ENCODE results near the gene KRT14.

The KRT14 gene

DNA sequence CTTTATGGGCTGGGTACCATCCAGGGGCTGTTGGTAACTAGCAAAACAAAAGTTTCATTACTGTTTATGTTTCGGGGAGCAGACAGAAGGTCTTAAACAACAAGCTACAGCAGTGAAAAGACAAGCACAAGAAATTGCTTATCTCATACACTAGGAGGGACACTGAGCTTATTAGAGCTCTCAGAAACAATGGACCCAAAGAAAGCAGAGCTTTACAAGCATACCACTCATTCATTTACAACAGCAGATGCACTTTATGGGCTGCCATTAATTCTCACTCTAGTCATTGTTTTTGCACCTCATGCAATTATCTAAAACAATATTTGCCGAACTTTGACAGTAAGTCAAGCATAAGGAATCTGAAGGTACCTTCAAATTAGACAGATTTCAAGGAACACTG lies 15.8 kb upstream of the KRT14 start:
- no peak overlapping the region for H3K27ac ChIP-seq (ENCODE audit: low read depth, low read length)
- H3K4me1 ChIP-seq (ENCODE audit: control insufficient read depth in 5 of 5, insufficient read depth in 5 of 5, low read length in 5 of 5): no peaks in the 10 kb centered on the region
- peaks cover 4 to 13% (median 9%) of the 10 kb centered on the region in 5 donors for H3K9me3 ChIP-seq (ENCODE audit: control insufficient read depth in 5 of 5, low read length in 5 of 5)
- H3K27me3 ChIP-seq (ENCODE audit: control insufficient read depth in 5 of 5, insufficient read depth in 4 of 5, low read length in 5 of 5): no peaks in the 10 kb centered on the region
- no peak overlapping the region for H3K4me3 ChIP-seq (ENCODE audit: low read depth in 1 of 5, low read length in 5 of 5)
- H3K36me3 ChIP-seq (ENCODE audit: control insufficient read depth in 5 of 5, insufficient read depth in 5 of 5, low read length in 5 of 5): no peaks in the 10 kb centered on the region
- no peak overlapping the region for H3K9ac ChIP-seq (ENCODE audit: low read length in 5 of 5)

- Histone ChIP-seq H3K9ac (ENCODE audit: low read length in 5 of 5) (no peak overlapping the region), H3K27me3 (ENCODE audit: control insufficient read depth in 5 of 5, insufficient read depth in 4 of 5, low read length in 5 of 5) (no peaks in the 10 kb centered on the region), H3K36me3 (ENCODE audit: control insufficient read depth in 5 of 5, insufficient read depth in 5 of 5, low read length in 5 of 5) (no peaks in the 10 kb centered on the region), H3K4me1 (ENCODE audit: control insufficient read depth in 5 of 5, insufficient read depth in 5 of 5, low read length in 5 of 5) (no peaks in the 10 kb centered on the region), H3K9me3 (ENCODE audit: control insufficient read depth in 5 of 5, low read length in 5 of 5) (no peaks in the 10 kb centered on the region), H3K4me3 (ENCODE audit: low read depth in 1 of 5, low read length in 5 of 5) (no peak overlapping the region), H3K27ac (ENCODE audit: low read depth, low read length) (no peak overlapping the region)
Observed at GRCh38 chr17:41600318-41600717, 13.6 kb upstream of the KRT14 start.

DNA sequence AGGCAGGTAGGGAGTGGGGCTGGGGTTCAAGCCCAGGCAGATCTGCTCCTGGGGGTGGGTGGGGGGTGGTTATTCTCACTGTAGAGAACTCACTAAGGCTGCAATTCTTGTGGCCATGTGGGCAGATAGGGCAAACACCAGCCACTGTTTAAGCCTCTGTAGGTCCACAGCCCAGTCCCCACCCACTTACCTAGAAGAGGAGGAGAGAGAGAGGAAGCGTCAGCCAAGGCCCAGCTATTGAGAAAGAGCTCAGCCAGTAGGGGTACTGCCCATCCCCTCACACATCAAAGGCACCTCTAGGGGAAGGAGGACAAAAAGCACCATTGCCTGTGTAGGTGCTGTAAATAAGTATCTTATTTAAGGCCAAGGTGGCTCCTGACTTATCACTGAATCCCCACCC lies 13.0 kb upstream of the KRT14 start:
- H3K9ac ChIP-seq (ENCODE audit: low read length in 5 of 5): no peak overlapping the region
- H3K4me1 ChIP-seq (ENCODE audit: control insufficient read depth in 5 of 5, insufficient read depth in 5 of 5, low read length in 5 of 5): no peaks in the 10 kb centered on the region
- H3K27me3 ChIP-seq (ENCODE audit: control insufficient read depth in 5 of 5, insufficient read depth in 4 of 5, low read length in 5 of 5): no peaks in the 10 kb centered on the region
- no peak overlapping the region for H3K27ac ChIP-seq (ENCODE audit: low read depth, low read length)
- no peaks in the 10 kb centered on the region for H3K9me3 ChIP-seq (ENCODE audit: control insufficient read depth in 5 of 5, low read length in 5 of 5)
- H3K4me3 ChIP-seq (ENCODE audit: low read depth in 1 of 5, low read length in 5 of 5): no peak overlapping the region
- no peaks in the 10 kb centered on the region for H3K36me3 ChIP-seq (ENCODE audit: control insufficient read depth in 5 of 5, insufficient read depth in 5 of 5, low read length in 5 of 5)

GRCh38 chr17:41595585-41595984 lies 8.9 kb upstream of the KRT14 start:
- no peak overlapping the region for H3K4me3 ChIP-seq (ENCODE audit: low read depth in 1 of 5, low read length in 5 of 5)
- H3K4me1 ChIP-seq (ENCODE audit: control insufficient read depth in 5 of 5, insufficient read depth in 5 of 5, low read length in 5 of 5): peaks cover 0 to 17% (median 10%) of the 10 kb centered on the region in 5 donors
- H3K27me3 ChIP-seq (ENCODE audit: control insufficient read depth in 5 of 5, insufficient read depth in 4 of 5, low read length in 5 of 5): no peaks in the 10 kb centered on the region
- no peaks in the 10 kb centered on the region for H3K36me3 ChIP-seq (ENCODE audit: control insufficient read depth in 5 of 5, insufficient read depth in 5 of 5, low read length in 5 of 5)
- H3K27ac ChIP-seq (ENCODE audit: low read depth, low read length): no peak overlapping the region
- no peak overlapping the region for H3K9ac ChIP-seq (ENCODE audit: low read length in 5 of 5)
- peaks cover 0 to 4% (median 0%) of the 10 kb centered on the region in 5 donors for H3K9me3 ChIP-seq (ENCODE audit: control insufficient read depth in 5 of 5, low read length in 5 of 5)

GRCh38 chr17:41594363-41594915 lies 7.7 kb upstream of the KRT14 start:
- peaks cover 0 to 17% (median 10%) of the 10 kb centered on the region in 5 donors for H3K4me1 ChIP-seq (ENCODE audit: control insufficient read depth in 5 of 5, insufficient read depth in 5 of 5, low read length in 5 of 5)
- no peak overlapping the region for H3K27ac ChIP-seq (ENCODE audit: low read depth, low read length)
- no peaks in the 10 kb centered on the region for H3K36me3 ChIP-seq (ENCODE audit: control insufficient read depth in 5 of 5, insufficient read depth in 5 of 5, low read length in 5 of 5)
- H3K9me3 ChIP-seq (ENCODE audit: control insufficient read depth in 5 of 5, low read length in 5 of 5): peaks cover 0 to 4% (median 0%) of the 10 kb centered on the region in 5 donors
- H3K9ac ChIP-seq (ENCODE audit: low read length in 5 of 5): no peak overlapping the region
- H3K27me3 ChIP-seq (ENCODE audit: control insufficient read depth in 5 of 5, insufficient read depth in 4 of 5, low read length in 5 of 5): no peaks in the 10 kb centered on the region
- no peak overlapping the region for H3K4me3 ChIP-seq (ENCODE audit: low read depth in 1 of 5, low read length in 5 of 5)

- no peak overlapping the region for H3K27ac ChIP-seq (ENCODE audit: low read depth, low read length)
- no peaks in the 10 kb centered on the region for H3K27me3 ChIP-seq (ENCODE audit: control insufficient read depth in 5 of 5, insufficient read depth in 4 of 5, low read length in 5 of 5)
- no peak overlapping the region for H3K9ac ChIP-seq (ENCODE audit: low read length in 5 of 5)
- H3K36me3 ChIP-seq (ENCODE audit: control insufficient read depth in 5 of 5, insufficient read depth in 5 of 5, low read length in 5 of 5): no peaks in the 10 kb centered on the region
- peaks cover 0 to 4% (median 0%) of the 10 kb centered on the region in 5 donors for H3K9me3 ChIP-seq (ENCODE audit: control insufficient read depth in 5 of 5, low read length in 5 of 5)
- H3K4me3 ChIP-seq (ENCODE audit: low read depth in 1 of 5, low read length in 5 of 5): no peak overlapping the region
- peaks cover 0 to 17% (median 10%) of the 10 kb centered on the region in 5 donors for H3K4me1 ChIP-seq (ENCODE audit: control insufficient read depth in 5 of 5, insufficient read depth in 5 of 5, low read length in 5 of 5)
Observed at GRCh38 chr17:41593306-41593981, 6.7 kb upstream of the KRT14 start.

DNA sequence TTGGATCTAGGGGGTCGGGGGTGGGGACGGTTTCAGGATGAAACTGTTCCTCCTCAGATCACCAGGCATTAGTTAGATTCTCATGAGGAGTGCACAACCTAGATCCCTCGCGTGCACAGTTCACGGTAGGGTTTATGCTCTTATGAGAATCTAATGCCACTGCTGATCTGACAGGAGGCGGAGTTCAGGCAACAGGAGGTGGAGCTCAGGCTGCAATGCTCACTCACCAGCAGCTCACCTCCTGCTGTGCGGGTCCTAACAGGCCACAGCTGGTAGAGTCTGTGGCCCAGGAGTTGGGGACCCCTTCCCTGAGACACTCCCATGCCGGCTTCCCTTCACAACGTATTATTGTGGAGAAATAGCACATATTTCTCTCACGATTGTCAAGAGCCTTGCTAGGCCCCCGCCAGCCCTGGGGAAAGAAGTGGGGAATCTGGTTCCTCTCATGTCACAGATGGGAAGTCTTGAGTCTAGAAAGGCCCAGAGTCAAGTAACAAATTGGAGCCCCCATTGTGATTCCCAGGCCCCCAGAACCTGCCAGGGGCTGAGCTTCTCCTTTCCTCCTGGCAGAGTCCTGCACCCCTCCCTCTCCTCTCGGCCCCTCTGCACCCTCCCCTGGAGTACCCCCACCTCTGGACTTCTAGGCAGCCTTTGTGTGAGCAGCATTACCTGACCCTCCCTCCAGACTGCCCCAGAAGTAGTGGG lies 6.1 kb upstream of the KRT14 start:
- no peaks in the 10 kb centered on the region for H3K27me3 ChIP-seq (ENCODE audit: control insufficient read depth in 5 of 5, insufficient read depth in 4 of 5, low read length in 5 of 5)
- H3K4me3 ChIP-seq (ENCODE audit: low read depth in 1 of 5, low read length in 5 of 5): no peak overlapping the region
- peaks cover 0 to 17% (median 10%) of the 10 kb centered on the region in 5 donors for H3K4me1 ChIP-seq (ENCODE audit: control insufficient read depth in 5 of 5, insufficient read depth in 5 of 5, low read length in 5 of 5)
- H3K27ac ChIP-seq (ENCODE audit: low read depth, low read length): no peak overlapping the region
- peaks cover 0 to 4% (median 0%) of the 10 kb centered on the region in 5 donors for H3K9me3 ChIP-seq (ENCODE audit: control insufficient read depth in 5 of 5, low read length in 5 of 5)
- H3K9ac ChIP-seq (ENCODE audit: low read length in 5 of 5): no peak overlapping the region
- H3K36me3 ChIP-seq (ENCODE audit: control insufficient read depth in 5 of 5, insufficient read depth in 5 of 5, low read length in 5 of 5): no peaks in the 10 kb centered on the region

- Histone ChIP-seq H3K4me1 (ENCODE audit: control insufficient read depth in 5 of 5, insufficient read depth in 5 of 5, low read length in 5 of 5) (peaks cover 0 to 21% (median 10%) of the 10 kb centered on the region in 5 donors), H3K9ac (ENCODE audit: low read length in 5 of 5) (no peak overlapping the region), H3K36me3 (ENCODE audit: control insufficient read depth in 5 of 5, insufficient read depth in 5 of 5, low read length in 5 of 5) (no peaks in the 10 kb centered on the region), H3K27ac (ENCODE audit: low read depth, low read length) (no peak overlapping the region), H3K9me3 (ENCODE audit: control insufficient read depth in 5 of 5, low read length in 5 of 5) (peaks cover 0 to 4% (median 0%) of the 10 kb centered on the region in 5 donors), H3K27me3 (ENCODE audit: control insufficient read depth in 5 of 5, insufficient read depth in 4 of 5, low read length in 5 of 5) (no peaks in the 10 kb centered on the region), H3K4me3 (ENCODE audit: low read depth in 1 of 5, low read length in 5 of 5) (no peak overlapping the region)
Observed at GRCh38 chr17:41589301-41589700, 2.6 kb upstream of the KRT14 start.

- H3K36me3 ChIP-seq (ENCODE audit: control insufficient read depth in 5 of 5, insufficient read depth in 5 of 5, low read length in 5 of 5): no peaks in the 10 kb centered on the region
- H3K9ac ChIP-seq (ENCODE audit: low read length in 5 of 5): no peak overlapping the region
- peaks cover 2 to 16% (median 4%) of the 10 kb centered on the region in 5 donors for H3K4me1 ChIP-seq (ENCODE audit: control insufficient read depth in 5 of 5, insufficient read depth in 5 of 5, low read length in 5 of 5)
- H3K4me3 ChIP-seq (ENCODE audit: low read depth in 1 of 5, low read length in 5 of 5): no peak overlapping the region
- no peak overlapping the region for H3K27ac ChIP-seq (ENCODE audit: low read depth, low read length)
- no peaks in the 10 kb centered on the region for H3K27me3 ChIP-seq (ENCODE audit: control insufficient read depth in 5 of 5, insufficient read depth in 4 of 5, low read length in 5 of 5)
- H3K9me3 ChIP-seq (ENCODE audit: control insufficient read depth in 5 of 5, low read length in 5 of 5): peaks cover 0 to 4% (median 0%) of the 10 kb centered on the region in 5 donors
Observed at GRCh38 chr17:41588126-41588810, 1.6 kb upstream of the KRT14 start.

All from subcutaneous abdominal adipose tissue (tissue), 5 donors.